ENCODE data around the gene CLEC16A.

CLEC16A gene

DNA sequence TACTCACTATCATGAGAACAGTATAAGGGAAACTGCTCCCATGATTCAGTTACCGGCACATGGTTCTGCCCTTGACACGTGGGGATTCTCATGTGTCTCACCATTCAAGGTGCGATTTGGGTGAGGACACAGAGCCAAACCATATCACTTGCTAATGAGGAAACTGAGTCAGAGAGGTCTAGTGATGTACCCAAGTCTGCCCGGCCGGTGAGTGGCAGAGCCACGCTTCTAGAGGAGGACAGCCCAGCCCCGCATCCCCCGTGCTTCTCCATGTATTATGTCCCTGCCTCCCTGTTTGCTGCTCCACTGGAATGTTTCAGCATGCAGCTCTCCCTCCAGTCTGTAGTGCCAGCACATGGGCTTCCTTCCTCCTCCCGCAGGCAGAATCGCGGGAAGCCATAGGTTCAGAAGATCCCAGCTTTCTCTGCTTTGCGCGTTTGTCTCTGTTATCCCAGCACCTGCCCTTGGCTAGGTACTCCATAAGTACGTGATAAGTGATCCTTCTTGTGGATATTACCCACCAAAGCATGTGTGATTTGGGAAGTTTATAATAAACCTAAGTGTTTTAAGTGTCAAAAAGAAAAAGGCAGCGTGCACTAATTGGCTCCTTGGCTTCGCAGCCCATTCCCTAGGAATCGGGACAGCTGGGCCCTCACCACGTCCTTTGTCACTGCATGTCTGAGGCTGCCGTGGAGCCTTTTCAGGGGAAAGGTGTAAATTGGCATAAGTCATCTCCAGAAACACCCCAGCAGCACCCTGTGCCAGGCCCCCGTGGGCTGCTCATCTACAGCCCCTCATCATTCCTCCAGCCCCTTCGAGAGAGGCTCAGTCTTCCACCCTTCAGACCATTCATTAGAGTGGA is 103.8 kb downstream of the CLEC16A start:
- no peak for DNase-seq

DNA sequence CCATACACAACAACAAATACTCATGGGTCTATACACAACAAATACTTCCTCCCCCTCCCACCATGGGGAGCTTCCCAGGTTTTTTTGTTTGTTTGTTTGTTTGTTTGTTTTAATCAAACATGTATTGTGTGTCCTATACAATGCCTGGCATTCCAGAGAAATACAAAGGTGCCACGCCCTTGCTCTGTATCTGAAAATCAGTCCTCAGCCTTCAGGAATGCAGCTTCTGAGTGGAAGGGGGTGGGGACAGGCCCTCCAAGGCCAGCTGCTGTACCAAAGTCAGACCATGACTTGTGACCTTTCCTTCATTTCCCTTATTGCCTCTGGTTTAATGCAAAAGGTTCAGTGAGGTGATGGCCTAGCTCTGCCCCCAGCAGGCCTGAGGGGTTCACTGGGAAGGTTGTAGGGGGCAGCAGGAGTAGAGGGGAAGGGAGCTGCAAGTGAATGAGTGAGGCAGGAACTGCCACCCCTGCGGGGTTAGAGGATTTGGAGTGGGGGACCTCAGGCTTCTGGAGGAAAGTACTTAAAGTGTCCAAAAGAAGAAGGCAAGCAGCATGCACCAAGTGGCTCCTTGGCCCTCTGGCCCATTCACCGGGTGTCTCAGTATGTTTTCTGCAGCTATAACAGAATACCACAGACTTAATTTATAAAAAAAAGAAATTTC is 105.2 kb downstream of the CLEC16A start:
- no peak for DNase-seq

DNA sequence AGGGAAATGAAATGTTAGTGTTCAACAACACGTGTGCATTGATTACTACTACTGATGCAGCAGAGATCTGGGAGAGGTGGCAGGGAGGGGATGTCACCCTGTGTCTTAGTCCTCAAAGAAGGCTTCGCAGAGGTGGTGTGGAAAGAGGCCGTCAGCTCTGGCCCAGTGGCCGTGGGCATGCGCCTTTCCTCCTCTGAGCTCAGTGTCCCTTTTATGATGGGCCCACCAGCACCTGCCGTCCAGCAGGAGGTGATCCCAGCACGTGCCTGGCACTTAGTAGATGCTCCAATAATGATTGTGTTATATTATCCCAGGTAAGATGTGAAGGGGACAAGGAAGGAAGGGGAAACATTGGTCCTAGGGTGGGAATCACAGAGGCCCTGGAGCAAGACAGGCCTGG is 106.2 kb downstream of the CLEC16A start:
- DNase-seq = no peak

- no peak for DNase-seq
These were observed 106.6 kb downstream of the CLEC16A start for GRCh38 chr16:11050944-11051343.

DNA sequence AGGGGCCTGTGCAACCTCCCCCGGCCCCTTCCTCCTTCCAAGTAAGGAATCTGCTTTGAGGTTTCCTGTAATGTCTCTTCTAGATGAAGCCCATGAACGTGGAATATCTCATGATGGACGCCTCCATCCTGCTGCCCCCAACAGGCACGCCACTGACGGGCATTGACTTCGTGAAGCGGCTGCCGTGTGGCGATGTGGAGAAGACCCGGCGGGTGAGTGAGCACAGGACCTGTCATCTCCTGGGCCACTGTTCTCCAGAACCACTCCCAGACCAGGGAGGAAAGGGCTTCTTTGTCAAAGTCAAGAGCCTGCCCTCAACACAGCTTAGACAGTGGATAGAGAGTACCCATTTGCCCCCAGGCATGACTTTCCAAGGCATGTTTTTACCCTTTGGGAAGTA is 107.1 kb downstream of the CLEC16A start:
- no peak for DNase-seq

DNA sequence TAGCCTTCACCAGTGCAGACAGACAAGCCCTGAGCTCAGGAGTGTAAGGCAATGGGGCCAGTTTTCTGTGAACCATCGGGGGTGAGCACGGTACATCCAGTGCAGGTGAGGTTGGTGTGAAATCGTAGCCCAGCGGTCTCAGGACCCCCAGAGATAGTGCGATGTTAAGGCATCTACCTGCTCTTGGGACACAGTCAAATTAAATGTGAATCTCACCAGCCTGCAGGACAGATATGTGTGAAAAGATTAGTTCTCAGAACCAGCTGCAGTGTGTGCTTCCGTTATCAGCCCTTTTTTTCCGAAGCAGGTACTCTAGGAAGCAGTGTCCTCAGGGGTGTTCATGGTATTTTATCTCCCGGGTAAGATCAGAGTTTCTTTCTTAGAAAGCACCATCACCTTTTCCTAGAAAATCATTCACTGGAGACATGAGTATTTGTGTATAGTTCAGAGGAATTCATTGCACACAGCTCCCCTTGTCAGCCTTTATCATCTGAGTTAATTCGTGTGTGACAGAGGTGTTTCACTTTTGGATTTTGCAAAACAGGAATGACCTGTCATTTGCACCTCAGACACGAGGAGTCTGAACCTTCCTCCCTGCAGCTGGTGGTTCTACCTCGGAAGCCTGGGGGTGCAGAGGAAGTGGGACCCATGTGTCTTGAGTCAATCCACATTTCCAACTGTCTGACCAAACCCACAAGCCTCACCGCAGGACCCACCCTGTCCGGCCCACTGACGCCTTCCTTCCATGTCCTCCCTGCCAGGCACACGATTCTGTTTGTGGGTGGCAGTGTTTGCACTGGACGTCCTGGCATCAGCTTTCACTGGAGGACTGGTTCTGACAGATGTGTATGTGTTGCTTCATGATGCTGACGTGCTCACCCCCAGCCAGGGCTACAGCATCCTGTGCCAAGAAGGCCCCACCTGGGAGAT is 107.8 kb downstream of the CLEC16A start:
- DNase-seq = peak; percentile 96

DNA sequence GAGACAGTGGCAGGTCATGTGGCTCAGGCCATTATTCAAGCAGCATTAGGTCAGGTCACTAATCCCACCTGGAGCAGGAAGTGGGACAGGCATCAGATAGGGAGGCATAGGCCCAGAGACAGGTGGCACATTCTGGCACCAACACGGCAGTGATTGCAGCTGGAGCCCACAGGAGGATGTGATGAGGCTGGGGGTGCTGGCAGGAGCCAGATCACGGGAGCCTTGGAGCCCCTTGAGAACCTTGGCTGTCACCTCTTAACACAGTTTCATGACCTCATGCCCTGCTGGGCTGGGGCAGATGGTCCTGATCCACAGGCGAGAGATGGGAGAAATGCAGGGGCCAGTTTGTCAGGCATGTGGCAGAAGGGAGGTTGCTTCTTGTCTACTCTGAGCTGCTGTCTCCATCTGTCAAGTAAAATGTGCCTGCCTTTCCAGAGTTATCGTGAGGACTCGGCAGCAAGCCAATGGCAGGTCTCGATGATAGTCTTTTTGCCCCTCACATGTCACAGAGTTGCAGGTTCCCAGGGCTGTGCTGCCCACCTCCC is 109.6 kb downstream of the CLEC16A start:
- no peak for DNase-seq

DNA sequence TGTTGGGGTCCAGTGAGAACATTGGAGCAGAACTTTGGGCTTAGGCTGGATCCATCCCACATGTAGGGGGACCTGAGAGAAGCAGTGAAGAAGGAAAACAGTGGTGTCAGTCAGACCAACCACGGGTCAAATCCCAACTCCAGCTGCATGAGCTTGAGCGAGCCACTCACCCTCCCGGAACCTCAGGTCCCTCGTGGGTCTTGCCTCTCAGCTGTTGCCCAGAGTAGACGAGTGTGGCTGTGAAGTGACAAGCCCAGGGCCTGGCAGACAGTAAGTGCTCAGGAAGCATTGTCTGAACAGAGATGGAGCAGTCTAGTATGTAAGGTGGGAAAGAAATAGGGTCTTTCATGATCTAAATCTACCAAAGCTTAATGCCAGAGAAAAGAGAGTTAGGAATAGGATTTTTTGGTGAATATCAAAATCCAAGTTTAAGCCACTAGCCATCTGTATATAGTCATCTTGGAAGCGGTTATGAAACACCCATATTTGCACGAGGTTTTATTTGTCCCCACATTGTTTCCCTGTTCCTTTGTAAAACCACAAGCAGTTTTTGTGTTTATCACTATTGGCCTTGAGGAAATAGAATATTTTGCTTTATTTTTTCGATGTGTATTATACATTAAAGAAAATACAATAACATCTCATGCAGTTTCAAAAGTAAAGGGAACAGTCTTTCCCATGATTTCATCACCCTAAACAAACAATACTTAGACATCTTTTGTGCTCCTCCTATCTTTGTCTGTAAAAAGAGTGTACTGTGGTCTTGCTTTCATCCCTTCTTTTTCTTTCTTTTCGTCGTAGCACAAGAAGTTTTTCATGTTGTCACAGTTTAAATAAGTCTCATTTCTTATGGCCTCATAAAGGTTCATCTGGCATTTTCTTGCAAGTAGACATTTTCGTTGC is 112.0 kb downstream of the CLEC16A start:
- peak; percentile 40 for DNase-seq

DNA sequence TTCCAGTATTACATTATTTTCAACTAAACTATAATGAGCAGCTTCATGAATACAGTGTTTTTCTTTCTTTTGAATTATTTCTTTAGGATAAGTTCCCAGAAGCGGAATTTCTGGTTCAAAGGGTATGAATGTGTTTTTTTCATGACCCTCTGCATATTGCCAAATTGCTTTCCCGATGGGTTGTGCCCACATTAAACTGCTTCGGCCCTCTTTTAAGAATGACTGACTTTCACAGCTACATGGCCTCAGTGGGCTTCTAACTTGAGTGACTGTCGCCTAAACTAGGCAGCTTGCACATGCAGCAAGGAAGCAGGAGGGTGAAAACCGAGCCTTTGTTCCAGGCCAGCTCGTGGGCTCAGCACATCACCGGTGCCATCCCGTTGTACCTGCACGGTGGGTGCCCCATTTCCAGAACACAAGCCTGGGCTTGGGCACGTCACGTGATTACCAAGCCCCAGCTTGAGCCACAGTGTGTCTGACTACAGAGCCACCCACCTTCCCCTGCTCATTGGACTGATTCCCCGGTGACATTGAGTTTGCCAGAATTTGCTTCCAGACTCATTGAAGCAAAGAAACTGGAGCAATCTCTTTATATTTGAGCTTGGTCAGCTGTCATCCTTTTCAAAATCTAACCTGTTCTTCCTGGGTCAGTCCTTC is 112.8 kb downstream of the CLEC16A start:
- no peak for DNase-seq

GRCh38 chr16:11057711-11058345 is 113.5 kb downstream of the CLEC16A start:
- DNase-seq = no peak

- DNase-seq = no peak
These were observed 114.5 kb downstream of the CLEC16A start for GRCh38 chr16:11058832-11059231.

- no peak for DNase-seq
These were observed 115.2 kb downstream of the CLEC16A start for GRCh38 chr16:11059588-11059987.

- DNase-seq = no peak
These were observed 116.0 kb downstream of the CLEC16A start for GRCh38 chr16:11060364-11060763.

GRCh38 chr16:11060842-11061241 is 116.5 kb downstream of the CLEC16A start:
- no peak for DNase-seq

GRCh38 chr16:11061629-11062270 is 117.4 kb downstream of the CLEC16A start:
- no peak for DNase-seq

- DNase-seq = no peak
These were observed 119.3 kb downstream of the CLEC16A start for GRCh38 chr16:11063448-11064201.

GRCh38 chr16:11064202-11064540 is 119.8 kb downstream of the CLEC16A start:
- no peak for DNase-seq

DNA sequence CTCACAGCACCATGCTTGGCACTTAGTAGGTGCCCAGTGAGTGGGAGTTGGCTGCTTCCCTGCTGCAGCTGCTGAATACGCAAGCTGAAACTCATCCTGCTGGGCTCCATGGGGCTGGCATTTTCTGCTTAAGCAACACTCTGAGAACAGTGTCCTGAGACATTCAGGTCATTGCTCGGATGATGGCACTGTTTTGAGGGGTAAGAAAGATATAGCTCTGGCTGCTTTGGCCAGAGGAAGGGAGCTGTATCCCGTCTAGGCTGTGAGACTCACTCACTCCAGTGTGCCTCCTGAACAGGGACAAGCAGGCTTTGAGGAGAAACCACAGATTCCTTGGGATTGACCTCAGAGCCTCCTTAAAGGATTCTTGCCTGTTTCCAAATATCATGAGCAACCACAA is 120.5 kb downstream of the CLEC16A start:
- no peak for DNase-seq

DNA sequence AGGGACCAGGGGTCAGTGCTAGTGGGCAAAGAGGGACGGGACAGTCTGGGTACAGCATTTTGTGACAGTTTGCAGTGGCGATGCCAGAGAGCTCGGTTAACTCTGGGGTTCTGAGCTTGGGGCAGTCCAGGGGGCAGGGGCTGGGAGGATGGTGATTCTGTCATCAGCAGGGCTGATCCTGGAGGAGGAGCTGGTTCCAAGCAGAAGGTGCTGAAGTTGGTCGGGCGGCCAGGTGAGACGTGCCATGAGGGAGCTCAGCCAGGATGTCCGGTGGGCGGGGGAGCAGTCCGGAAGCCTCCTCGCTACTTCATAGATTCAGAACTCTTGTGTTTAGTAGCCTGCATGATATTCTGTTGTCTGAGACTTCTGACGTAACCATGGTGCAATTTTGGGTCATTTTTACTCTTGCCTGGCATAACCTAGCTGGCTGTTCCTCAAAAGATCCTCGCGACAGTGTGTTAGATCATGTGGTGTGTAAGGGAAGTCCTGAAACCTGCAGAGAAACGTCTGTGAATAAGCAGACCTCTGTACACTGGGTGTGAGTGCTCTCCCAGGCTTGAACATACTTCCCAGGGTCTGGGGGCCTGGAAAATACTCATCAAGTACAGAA is 122.0 kb downstream of the CLEC16A start:
- DNase-seq = no peak

Data from activated CD4-positive, alpha-beta T cell treated with anti-CD3 and anti-CD28 coated beads, Interleukin-10, Interleukin-2, amounts not matched to agents 100 ng/mL and 50 ng/mL, durations not matched to agents 16 hours and 8 hours (primary cell).